H9 (cell line): ENCODE results near the gene PM20D1. TPM values are rescaled to one million over a fixed set of nuclear protein-coding genes. Genes with fewer than 3 reads are reported as not detected.

Experiments used
- DNase-seq: peaks from one replicate; pipeline ENCODE4 v3.0.0-alpha.2; 2017
- H2AFZ ChIP-seq: one replicate; pipeline ENCODE4 v1.6.1; 2013; ENCODE audit warnings: mild to moderate bottlenecking, low read length, control low read depth, moderate library complexity
- H2AK5ac ChIP-seq: 2 replicates; pipeline ENCODE4 v1.6.1; 2013; ENCODE audit warnings: low read length, control low read depth, mixed read lengths; ENCODE audit not compliant: insufficient read length
- H2BK120ac ChIP-seq: one replicate; pipeline ENCODE4 v1.6.1; 2013; ENCODE audit warnings: low read depth, mild to moderate bottlenecking, low read length, control low read depth, inconsistent platforms; ENCODE audit not compliant: poor library complexity, severe bottlenecking
- H2BK12ac ChIP-seq: 2 replicates; pipeline ENCODE4 v1.6.1; 2013; ENCODE audit warnings: low read length, control low read depth, mixed read lengths, low read depth; ENCODE audit not compliant: insufficient read length
- H2BK15ac ChIP-seq: 2 replicates; pipeline ENCODE4 v1.6.1; 2013; ENCODE audit warnings: low read depth, low read length, control low read depth
- H2BK20ac ChIP-seq: one replicate; pipeline ENCODE4 v1.6.1; 2013; ENCODE audit warnings: low read depth, mild to moderate bottlenecking, low read length, control low read depth, inconsistent platforms; ENCODE audit not compliant: poor library complexity, severe bottlenecking
- H2BK5ac ChIP-seq: 2 replicates; pipeline ENCODE4 v1.6.1; 2013; ENCODE audit warnings: low read length, control low read depth, mixed read lengths; ENCODE audit not compliant: insufficient read length
- H3K14ac ChIP-seq: 2 replicates; pipeline ENCODE4 v1.6.1; 2013; ENCODE audit warnings: low read length, control low read depth; ENCODE audit not compliant: insufficient read depth
- H3K18ac ChIP-seq: 2 replicates; pipeline ENCODE4 v1.6.1; 2013; ENCODE audit warnings: low read depth, mild to moderate bottlenecking, mixed read lengths, low read length, control low read depth; ENCODE audit not compliant: insufficient read length
- H3K23ac ChIP-seq: 2 replicates; pipeline ENCODE4 v1.6.1; 2013; ENCODE audit warnings: low read length, control low read depth, mixed read lengths, low read depth; ENCODE audit not compliant: insufficient read length
- H3K23me2 ChIP-seq: 2 replicates; pipeline ENCODE4 v1.6.1; 2013; ENCODE audit warnings: low read depth, mild to moderate bottlenecking, mixed read lengths, low read length, control low read depth; ENCODE audit not compliant: insufficient read length, poor library complexity, severe bottlenecking
- H3K27ac ChIP-seq: 2 replicates; pipeline ENCODE4 v1.5.1; 2013; ENCODE audit warnings: low read length, control low read depth, mixed read lengths, low read depth; ENCODE audit not compliant: insufficient read length
- H3K27me3 ChIP-seq: 2 replicates; pipeline ENCODE4 v1.6.1; 2013; ENCODE audit warnings: low read length, control low read depth, inconsistent platforms; ENCODE audit not compliant: insufficient read depth
- H3K4ac ChIP-seq: 2 replicates; pipeline ENCODE4 v1.6.1; 2013; ENCODE audit warnings: low read depth, mild to moderate bottlenecking, control low read depth, inconsistent platforms, low read length, moderate library complexity
- H3K4me1 ChIP-seq: 2 replicates; pipeline ENCODE4 v1.6.1; 2013; ENCODE audit warnings: low read length, control low read depth, inconsistent platforms; ENCODE audit not compliant: insufficient read depth
- H3K4me2 ChIP-seq: 2 replicates; pipeline ENCODE4 v1.6.1; 2013; ENCODE audit warnings: low read length, control low read depth, mixed read lengths; ENCODE audit not compliant: insufficient read length, insufficient read depth
- H3K56ac ChIP-seq: 2 replicates; pipeline ENCODE4 v1.6.1; 2013; ENCODE audit warnings: low read depth, mild to moderate bottlenecking, mixed read lengths, low read length, control low read depth; ENCODE audit not compliant: insufficient read length
- H3K79me1 ChIP-seq: 2 replicates; pipeline ENCODE4 v1.6.1; 2013; ENCODE audit warnings: low read depth, mild to moderate bottlenecking, moderate library complexity, low read length, control low read depth, inconsistent platforms; ENCODE audit not compliant: insufficient read depth, poor library complexity, severe bottlenecking
- H3K79me2 ChIP-seq: 2 replicates; pipeline ENCODE4 v1.6.1; 2013; ENCODE audit warnings: low read length, control low read depth, inconsistent platforms; ENCODE audit not compliant: insufficient read depth
- H3K9ac ChIP-seq: 2 replicates; pipeline ENCODE4 v1.6.1; 2013; ENCODE audit warnings: low read length, control low read depth, mixed read lengths; ENCODE audit not compliant: insufficient read length; ENCODE audit errors: extremely low read depth
- H3K9me3 ChIP-seq: one replicate; pipeline ENCODE4 v1.6.1; 2013; ENCODE audit warnings: low read depth, low read length, inconsistent platforms; ENCODE audit not compliant: control insufficient read depth
- H3T11ph ChIP-seq: one replicate; pipeline ENCODE4 v1.6.1; 2013; ENCODE audit warnings: mild to moderate bottlenecking, low read length, control low read depth, inconsistent platforms
- H4K20me1 ChIP-seq: one replicate; pipeline ENCODE4 v1.6.1; 2013; ENCODE audit not compliant: control insufficient read depth, insufficient read length, insufficient read depth
- H4K5ac ChIP-seq: 2 replicates; pipeline ENCODE4 v1.6.1; 2013; ENCODE audit warnings: low read depth, mild to moderate bottlenecking, mixed read lengths, low read length, control low read depth; ENCODE audit not compliant: insufficient read length
- H4K8ac ChIP-seq: replicated peaks from 2 replicates; pipeline ENCODE4 v1.6.1; 2013; ENCODE audit warnings: low read length, control low read depth, mixed read lengths, low read depth; ENCODE audit not compliant: insufficient read length
- H4K91ac ChIP-seq: 2 replicates; pipeline ENCODE4 v1.6.1; 2013; ENCODE audit warnings: low read depth, mild to moderate bottlenecking, moderate library complexity, mixed read lengths, low read length, control low read depth; ENCODE audit not compliant: insufficient read length
- H3K27ac Mint-ChIP-seq, 3 experiments: 2 replicates in 2 of 3; 3 replicates in 1 of 3; pipeline ENCODE4 v1.8.0; 2020 to 2021; ENCODE audit warnings: mixed read lengths in 3 of 3, mild to moderate bottlenecking in 1 of 3, moderate library complexity in 1 of 3
- H3K27me3 Mint-ChIP-seq: 2 replicates; pipeline ENCODE4 v1.8.0; 2021; ENCODE audit warnings: low read depth, mild to moderate bottlenecking, moderate library complexity, mixed read lengths
- H3K36me3 Mint-ChIP-seq, 3 experiments: 2 replicates in 2 of 3; 3 replicates in 1 of 3; pipeline ENCODE4 v1.8.0; 2020 to 2021; ENCODE audit warnings: low read depth in 3 of 3, mixed read lengths in 3 of 3; ENCODE audit not compliant: insufficient read depth in 1 of 3
- H3K4me1 Mint-ChIP-seq, 2 experiments: 2 replicates each; pipeline ENCODE4 v1.8.0; 2020; ENCODE audit warnings: mixed read lengths in 2 of 2
- H3K4me3 Mint-ChIP-seq, 2 experiments: 2 replicates in 1 of 2; 3 replicates in 1 of 2; pipeline ENCODE4 v1.8.0; 2020 to 2021; ENCODE audit warnings: mild to moderate bottlenecking in 2 of 2, mixed read lengths in 2 of 2, moderate library complexity in 1 of 2
- H3K9me3 Mint-ChIP-seq, 2 experiments: 2 replicates in 1 of 2; 3 replicates in 1 of 2; pipeline ENCODE4 v1.8.0; 2020; ENCODE audit warnings: mild to moderate bottlenecking in 2 of 2, mixed read lengths in 2 of 2, moderate library complexity in 1 of 2
- CTCF ChIP-seq: fragments of 200-600 bp; sonication (generic); conservative IDR thresholded peaks from 3 replicates; pipeline ENCODE4 v1.8.0; 2021; ENCODE audit warnings: antibody characterized with exemption, mild to moderate bottlenecking
- WGBS: extraction: QIAGEN DNeasy Blood & Tissue Kit; methylation state at CpG from one replicate; pipeline ENCODE4 v1.1.7; 2013; ENCODE audit warnings: missing lambda C conversion rate, low lambda C conversion rate, mixed read lengths; ENCODE audit not compliant: insufficient read length; ENCODE audit errors: extremely low coverage; 5-methylcytosine and 5-hydroxymethylcytosine counted together
- total RNA-seq: library from RNA; stranded (reverse); gene quantifications from 2 replicates; pipeline ENCODE4 v1.2.1, GENCODE V29; 2021

Gene PM20D1
- total RNA-seq, 1 experiment from 2014 or later = not detected

DNA sequence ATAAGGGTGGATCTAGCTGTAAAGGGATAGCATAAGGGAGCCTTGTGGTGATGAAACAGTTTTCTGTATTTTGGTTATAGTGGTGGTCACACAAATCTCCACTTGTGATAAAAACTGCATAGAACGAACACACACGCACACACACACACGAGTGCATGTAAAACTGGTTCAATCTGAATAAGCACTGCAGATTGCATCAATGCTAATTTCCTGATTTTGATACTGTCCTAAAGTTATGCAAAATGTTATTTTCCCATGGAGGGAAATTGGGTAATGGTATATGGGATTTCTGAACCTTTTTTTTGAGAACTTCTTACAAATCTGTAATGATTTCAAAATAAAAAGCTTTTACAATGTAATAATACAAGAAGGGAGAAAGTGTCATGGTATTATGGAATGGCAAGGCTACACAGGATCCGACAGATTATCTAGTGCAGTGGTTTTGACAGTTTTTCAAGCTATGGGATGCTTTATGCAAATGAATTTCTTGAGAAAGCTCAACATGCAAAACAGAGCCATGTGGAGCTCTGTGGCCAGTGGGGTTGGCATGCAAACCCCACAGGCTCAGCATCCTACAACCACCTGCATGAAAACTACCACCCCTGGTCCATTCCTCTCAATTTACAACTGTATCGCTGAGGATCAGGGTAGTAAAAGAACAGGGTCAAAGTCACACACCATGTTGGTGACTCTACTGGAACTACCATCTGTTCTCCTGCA is 55.8 kb downstream of the PM20D1 start:
- H2AFZ ChIP-seq = no peak overlapping the region
- no peak overlapping the region for H2BK5ac ChIP-seq
- no CpG with 5 or more reads among the region's 5 CpGs for WGBS
- H3K4me1 ChIP-seq = no peaks in the 10 kb centered on the region
- H3K27ac ChIP-seq = no peak overlapping the region
- H3K27me3 ChIP-seq = no peaks in the 10 kb centered on the region
- H4K5ac ChIP-seq = no peak overlapping the region
- no peak overlapping the region for H3K27ac Mint-ChIP-seq
- no peak overlapping the region for H2BK20ac ChIP-seq
- H3K27me3 Mint-ChIP-seq = no peaks in the 10 kb centered on the region
- H3K79me1 ChIP-seq = no peaks in the 10 kb centered on the region
- H2BK120ac ChIP-seq = no peak overlapping the region
- H4K20me1 ChIP-seq = no peaks in the 10 kb centered on the region
- no peak overlapping the region for H4K91ac ChIP-seq
- no peaks in the 10 kb centered on the region for H3K23me2 ChIP-seq
- H4K8ac ChIP-seq = no peak overlapping the region
- H2BK12ac ChIP-seq = no peak overlapping the region
- H3K36me3 Mint-ChIP-seq = peaks cover 16 to 63% (median 59%) of the 10 kb centered on the region in 3 experiments; a peak in 6 of 7 replicates
- no peaks in the 10 kb centered on the region for H3K79me2 ChIP-seq
- H3K4me2 ChIP-seq = no peak overlapping the region
- H3K9me3 Mint-ChIP-seq = no peaks in the 10 kb centered on the region
- H3K4me3 Mint-ChIP-seq = no peak overlapping the region
- peaks cover 5 to 12% of the 10 kb centered on the region in 2 experiments; a peak in 3 of 4 replicates for H3K4me1 Mint-ChIP-seq
- no peak overlapping the region for H3K18ac ChIP-seq
- H3K23ac ChIP-seq = no peak overlapping the region
- H3T11ph ChIP-seq = no peak overlapping the region
- H2AK5ac ChIP-seq = no peak overlapping the region
- TF ChIP-seq CTCF = no peak
- no peak overlapping the region for H3K9ac ChIP-seq
- no peak overlapping the region for H3K4ac ChIP-seq
- no peak overlapping the region for H2BK15ac ChIP-seq
- H3K56ac ChIP-seq = no peak overlapping the region
- no peaks in the 10 kb centered on the region for H3K9me3 ChIP-seq
- no peak for DNase-seq
- no peak overlapping the region for H3K14ac ChIP-seq
